ENCODE results near the gene CHD2. TPM values are rescaled to one million over a fixed set of nuclear protein-coding genes. Genes with fewer than 3 reads are reported as not detected.
"Not testable (repeated sequence)": the region's sequence is repeated elsewhere in the genome, so short reads cannot be mapped to it uniquely, and the experiment has no call there.

CHD2 gene
- total RNA-seq, 1 donor from 2014 or later, result 100 TPM

GRCh38 chr15:92869263-92869940 is 30.7 kb upstream of the CHD2 start:
- DNase-seq (ENCODE audit: extremely low spot score in 2 of 2), result no peak
- Histone ChIP-seq H3K36me3 (no peaks in the 10 kb centered on the region), H3K27me3 (no peaks in the 10 kb centered on the region), H3K9me3 (no peaks in the 10 kb centered on the region), H3K4me3 (no peak overlapping the region), H3K4me1 (peaks cover 13% of the 10 kb centered on the region), H3K27ac (peak overlapping the region; percentile 11)
- intact Hi-C loops (cut with DNase I), result no loop called here
- TF ChIP-seq CTCF (IDR thresholded peaks at IDR 0.05) (no peak), POLR2AphosphoS5 (IDR thresholded peaks at IDR 0.05; ENCODE audit: insufficient read depth in 1 of 2, low read depth in 1 of 2) (peak in 1 of 2 donors; percentile 65)

- intact Hi-C loops (cut with DNase I), result no loop called here
- Histone ChIP-seq H3K4me3 (no peak overlapping the region), H3K27ac (peak overlapping the region; percentile 2), H3K9me3 (no peaks in the 10 kb centered on the region), H3K4me1 (peaks cover 13% of the 10 kb centered on the region), H3K36me3 (no peaks in the 10 kb centered on the region), H3K27me3 (no peaks in the 10 kb centered on the region)
- TF ChIP-seq POLR2AphosphoS5 (IDR thresholded peaks at IDR 0.05; ENCODE audit: insufficient read depth in 1 of 2, low read depth in 1 of 2) (no peak), CTCF (IDR thresholded peaks at IDR 0.05) (no peak), POLR2A (IDR thresholded peaks at IDR 0.05) (no peak)
- DNase-seq (ENCODE audit: extremely low spot score in 2 of 2), result no peak
Measured at GRCh38 chr15:92870010-92870591, 30.0 kb upstream of the CHD2 start.

GRCh38 chr15:92872967-92873366 is 27.2 kb upstream of the CHD2 start:
- H3K36me3 ChIP-seq; H3K4me3 ChIP-seq; H3K27me3 ChIP-seq; H3K9me3 ChIP-seq; H3K27ac ChIP-seq; intact Hi-C loops (cut with DNase I); DNase-seq (ENCODE audit: extremely low spot score in 2 of 2): not testable (repeated sequence)
- H3K4me1 ChIP-seq, result peaks cover 13% of the 10 kb centered on the region

- Histone ChIP-seq H3K4me1 (peaks cover 13% of the 10 kb centered on the region), H3K27ac (no peak overlapping the region), H3K36me3 (no peaks in the 10 kb centered on the region), H3K9me3 (no peaks in the 10 kb centered on the region), H3K27me3 (no peaks in the 10 kb centered on the region), H3K4me3 (no peak overlapping the region)
- no peak for DNase-seq (ENCODE audit: extremely low spot score in 2 of 2)
- TF ChIP-seq POLR2AphosphoS5 (IDR thresholded peaks at IDR 0.05; ENCODE audit: insufficient read depth in 1 of 2, low read depth in 1 of 2) (no peak), CTCF (IDR thresholded peaks at IDR 0.05) (no peak), POLR2A (IDR thresholded peaks at IDR 0.05) (no peak)
- intact Hi-C loops (cut with DNase I), result no loop called here
Measured at GRCh38 chr15:92877000-92877399, 23.1 kb upstream of the CHD2 start.

- Histone ChIP-seq H3K4me1 (peaks cover 13% of the 10 kb centered on the region), H3K27ac (no peak overlapping the region), H3K9me3 (no peaks in the 10 kb centered on the region), H3K27me3 (no peaks in the 10 kb centered on the region), H3K36me3 (no peaks in the 10 kb centered on the region), H3K4me3 (no peak overlapping the region)
- TF ChIP-seq POLR2A (IDR thresholded peaks at IDR 0.05) (no peak), CTCF (IDR thresholded peaks at IDR 0.05) (no peak), POLR2AphosphoS5 (IDR thresholded peaks at IDR 0.05; ENCODE audit: insufficient read depth in 1 of 2, low read depth in 1 of 2) (no peak)
- DNase-seq (ENCODE audit: extremely low spot score in 2 of 2), result no peak
- intact Hi-C loops (cut with DNase I), result no loop called here
Measured at GRCh38 chr15:92877416-92877815, 22.7 kb upstream of the CHD2 start.
